Measurements from ENCODE around the gene GRIN2B.

The GRIN2B gene

GRCh38 chr12:13940335-13940865 lies 41.0 kb downstream of the GRIN2B start:
- H2BK12ac ChIP-seq (ENCODE audit: low read length in 2 of 2), result no peak overlapping the region
- H3K18ac ChIP-seq (ENCODE audit: low read depth in 1 of 2, low read length in 2 of 2), result no peak overlapping the region
- H3K9ac ChIP-seq (ENCODE audit: low read length), result no peak overlapping the region
- DNase-seq, result no peak
- H3K23ac ChIP-seq (ENCODE audit: low read length in 2 of 2), result no peak overlapping the region
- H3K79me1 ChIP-seq (replicated peaks; ENCODE audit: low read length, poor library complexity, severe bottlenecking), result no peaks in the 10 kb centered on the region
- H3K27ac ChIP-seq (ENCODE audit: low read length, poor library complexity, severe bottlenecking), result no peak overlapping the region
- H3K9me3 ChIP-seq (ENCODE audit: control insufficient read depth, low read length), result peaks cover 7% of the 10 kb centered on the region
- H4K91ac ChIP-seq (ENCODE audit: low read length), result no peak overlapping the region
- no peak overlapping the region for H3K4me2 ChIP-seq (ENCODE audit: low read length, poor library complexity, severe bottlenecking)
- no peaks in the 10 kb centered on the region for H3K27me3 ChIP-seq (ENCODE audit: control insufficient read depth in 1 of 2, insufficient read depth in 1 of 2, low read length in 2 of 2)
- H3K4ac ChIP-seq (ENCODE audit: low read depth in 1 of 2, low read length in 2 of 2), result no peak overlapping the region
- H4K8ac ChIP-seq (ENCODE audit: low read length), result no peak overlapping the region
- no peak overlapping the region for H2BK120ac ChIP-seq (ENCODE audit: low read depth, low read length)
- no peak overlapping the region for H2AFZ ChIP-seq (ENCODE audit: low read depth, low read length)
- H3K4me3 ChIP-seq (ENCODE audit: insufficient read depth in 1 of 2, low read depth in 1 of 2, low read length in 2 of 2), result no peak overlapping the region
- 63% methylated on average over 4 of the region's 7 CpGs for WGBS
- no peak overlapping the region for H3K14ac ChIP-seq (ENCODE audit: low read length in 2 of 2)
- H3K4me1 ChIP-seq (ENCODE audit: control insufficient read depth, insufficient read depth, low read depth, low read length), result peaks cover 2% of the 10 kb centered on the region
- H2AK5ac ChIP-seq (ENCODE audit: low read length, severe bottlenecking), result no peak overlapping the region
- H2BK15ac ChIP-seq (ENCODE audit: low read depth, poor library complexity, severe bottlenecking), result no peak overlapping the region
- no peak overlapping the region for H2BK5ac ChIP-seq (ENCODE audit: low read depth, low read length, poor library complexity, severe bottlenecking)
- no peaks in the 10 kb centered on the region for H3K36me3 ChIP-seq (ENCODE audit: control insufficient read depth in 1 of 2, insufficient read depth in 2 of 2, low read depth in 1 of 2, low read length in 2 of 2)

GRCh38 chr12:13937735-13938134 lies 43.7 kb downstream of the GRIN2B start:
- Histone ChIP-seq H3K23ac (ENCODE audit: low read length in 2 of 2) (no peak overlapping the region), H2BK12ac (ENCODE audit: low read length in 2 of 2) (no peak overlapping the region), H3K14ac (ENCODE audit: low read length in 2 of 2) (no peak overlapping the region), H4K91ac (ENCODE audit: low read length) (no peak overlapping the region), H2AFZ (ENCODE audit: low read depth, low read length) (no peak overlapping the region), H3K4ac (ENCODE audit: low read depth in 1 of 2, low read length in 2 of 2) (no peak overlapping the region), H3K9ac (ENCODE audit: low read length) (no peak overlapping the region), H2AK5ac (ENCODE audit: low read length, severe bottlenecking) (no peak overlapping the region), H4K8ac (ENCODE audit: low read length) (no peak overlapping the region), H3K18ac (ENCODE audit: low read depth in 1 of 2, low read length in 2 of 2) (no peak overlapping the region), H3K79me1 (replicated peaks; ENCODE audit: low read length, poor library complexity, severe bottlenecking) (no peaks in the 10 kb centered on the region), H3K4me3 (ENCODE audit: insufficient read depth in 1 of 2, low read depth in 1 of 2, low read length in 2 of 2) (no peak overlapping the region), H3K4me2 (ENCODE audit: low read length, poor library complexity, severe bottlenecking) (no peak overlapping the region), H3K4me1 (ENCODE audit: control insufficient read depth, insufficient read depth, low read depth, low read length) (peaks cover 2% of the 10 kb centered on the region), H2BK5ac (ENCODE audit: low read depth, low read length, poor library complexity, severe bottlenecking) (no peak overlapping the region), H3K36me3 (ENCODE audit: control insufficient read depth in 1 of 2, insufficient read depth in 2 of 2, low read depth in 1 of 2, low read length in 2 of 2) (no peaks in the 10 kb centered on the region), H2BK15ac (ENCODE audit: low read depth, poor library complexity, severe bottlenecking) (no peak overlapping the region), H2BK120ac (ENCODE audit: low read depth, low read length) (no peak overlapping the region), H3K27ac (ENCODE audit: low read length, poor library complexity, severe bottlenecking) (no peak overlapping the region), H3K9me3 (ENCODE audit: control insufficient read depth, low read length) (peaks cover 7% of the 10 kb centered on the region), H3K27me3 (ENCODE audit: control insufficient read depth in 1 of 2, insufficient read depth in 1 of 2, low read length in 2 of 2) (peaks cover 0 to 3% of the 10 kb centered on the region in 2 experiments)
- DNase-seq, result no peak
- WGBS, result 70% methylated on average over 1 of the region's 2 CpGs

GRCh38 chr12:13935169-13935568 lies 46.2 kb downstream of the GRIN2B start:
- H2BK12ac ChIP-seq (ENCODE audit: low read length in 2 of 2), result no peak overlapping the region
- no peak overlapping the region for H3K9ac ChIP-seq (ENCODE audit: low read length)
- H3K18ac ChIP-seq (ENCODE audit: low read depth in 1 of 2, low read length in 2 of 2), result no peak overlapping the region
- H3K23ac ChIP-seq (ENCODE audit: low read length in 2 of 2), result no peak overlapping the region
- H2AFZ ChIP-seq (ENCODE audit: low read depth, low read length), result no peak overlapping the region
- H3K4me1 ChIP-seq (ENCODE audit: control insufficient read depth, insufficient read depth, low read depth, low read length), result no peaks in the 10 kb centered on the region
- no peak overlapping the region for H3K4me3 ChIP-seq (ENCODE audit: insufficient read depth in 1 of 2, low read depth in 1 of 2, low read length in 2 of 2)
- H2AK5ac ChIP-seq (ENCODE audit: low read length, severe bottlenecking), result no peak overlapping the region
- no peak overlapping the region for H3K4ac ChIP-seq (ENCODE audit: low read depth in 1 of 2, low read length in 2 of 2)
- H3K27me3 ChIP-seq (ENCODE audit: control insufficient read depth in 1 of 2, insufficient read depth in 1 of 2, low read length in 2 of 2), result peaks cover 0 to 3% of the 10 kb centered on the region in 2 experiments
- no peak for DNase-seq
- no peak overlapping the region for H4K91ac ChIP-seq (ENCODE audit: low read length)
- no peaks in the 10 kb centered on the region for H3K36me3 ChIP-seq (ENCODE audit: control insufficient read depth in 1 of 2, insufficient read depth in 2 of 2, low read depth in 1 of 2, low read length in 2 of 2)
- WGBS, result no CpG with 5 or more reads among the region's 2 CpGs
- H2BK15ac ChIP-seq (ENCODE audit: low read depth, poor library complexity, severe bottlenecking), result no peak overlapping the region
- no peaks in the 10 kb centered on the region for H3K79me1 ChIP-seq (replicated peaks; ENCODE audit: low read length, poor library complexity, severe bottlenecking)
- no peak overlapping the region for H3K14ac ChIP-seq (ENCODE audit: low read length in 2 of 2)
- no peak overlapping the region for H4K8ac ChIP-seq (ENCODE audit: low read length)
- no peak overlapping the region for H2BK5ac ChIP-seq (ENCODE audit: low read depth, low read length, poor library complexity, severe bottlenecking)
- H3K9me3 ChIP-seq (ENCODE audit: control insufficient read depth, low read length), result peaks cover 7% of the 10 kb centered on the region
- no peak overlapping the region for H3K4me2 ChIP-seq (ENCODE audit: low read length, poor library complexity, severe bottlenecking)
- no peak overlapping the region for H3K27ac ChIP-seq (ENCODE audit: low read length, poor library complexity, severe bottlenecking)
- H2BK120ac ChIP-seq (ENCODE audit: low read depth, low read length), result no peak overlapping the region

Data from mesenchymal stem cell (in vitro differentiated cells and primary cell).